MM.1S (cell line): ENCODE measurements around the gene CCDC88B.

Source experiments
- CTCF ChIP-seq: fragments of 300-600 bp; sonication (generic); IDR thresholded peaks from 2 replicates; pipeline ENCODE4 v1.5.1; 2016; ENCODE audit warnings: antibody characterized with exemption, low read length, mixed read lengths
- EZH2 ChIP-seq: fragments of 300-600 bp; sonication (generic); optimal IDR thresholded peaks from 2 replicates; pipeline ENCODE3; 2017; ENCODE audit warnings: low read depth, mild to moderate bottlenecking, antibody characterized with exemption, low read length, mixed read lengths

GRCh38 chr11:64304316-64305072 lies 35.5 kb upstream of the CCDC88B start:
- TF ChIP-seq CTCF (peak; percentile 96), EZH2 (no peak)
